ENCODE results near the gene MAP3K20. TPM values are rescaled to one million over a fixed set of nuclear protein-coding genes. Genes with fewer than 3 reads are reported as not detected.

Gene MAP3K20
- total and polyA plus RNA-seq, 2 of the 8 experiments (the other 6 are each of a cell fraction or from before 2014, with no cell fraction given), result 3.1 to 11.1 TPM

DNA sequence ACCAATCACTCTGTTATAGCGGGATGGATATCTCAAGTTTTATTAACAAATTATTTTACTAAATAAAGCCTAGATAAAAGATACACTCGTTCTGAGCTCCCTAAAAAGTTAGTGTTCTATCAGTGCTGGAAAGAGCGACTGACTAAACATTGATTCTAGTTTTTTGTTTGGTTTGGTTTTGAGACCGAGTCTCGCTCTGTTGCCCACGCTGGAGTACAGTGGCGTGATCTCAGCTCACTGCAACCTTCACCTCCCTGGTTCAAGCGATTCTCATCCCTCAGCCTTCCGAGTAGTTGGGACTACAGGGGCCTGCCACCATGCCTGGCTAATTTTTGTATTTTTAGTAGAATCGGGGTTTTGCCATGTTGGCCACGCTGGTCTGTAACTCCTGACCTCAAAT, 205.2 kb downstream of the MAP3K20 start (continued):
- TF ChIP-seq, protein P1, sequence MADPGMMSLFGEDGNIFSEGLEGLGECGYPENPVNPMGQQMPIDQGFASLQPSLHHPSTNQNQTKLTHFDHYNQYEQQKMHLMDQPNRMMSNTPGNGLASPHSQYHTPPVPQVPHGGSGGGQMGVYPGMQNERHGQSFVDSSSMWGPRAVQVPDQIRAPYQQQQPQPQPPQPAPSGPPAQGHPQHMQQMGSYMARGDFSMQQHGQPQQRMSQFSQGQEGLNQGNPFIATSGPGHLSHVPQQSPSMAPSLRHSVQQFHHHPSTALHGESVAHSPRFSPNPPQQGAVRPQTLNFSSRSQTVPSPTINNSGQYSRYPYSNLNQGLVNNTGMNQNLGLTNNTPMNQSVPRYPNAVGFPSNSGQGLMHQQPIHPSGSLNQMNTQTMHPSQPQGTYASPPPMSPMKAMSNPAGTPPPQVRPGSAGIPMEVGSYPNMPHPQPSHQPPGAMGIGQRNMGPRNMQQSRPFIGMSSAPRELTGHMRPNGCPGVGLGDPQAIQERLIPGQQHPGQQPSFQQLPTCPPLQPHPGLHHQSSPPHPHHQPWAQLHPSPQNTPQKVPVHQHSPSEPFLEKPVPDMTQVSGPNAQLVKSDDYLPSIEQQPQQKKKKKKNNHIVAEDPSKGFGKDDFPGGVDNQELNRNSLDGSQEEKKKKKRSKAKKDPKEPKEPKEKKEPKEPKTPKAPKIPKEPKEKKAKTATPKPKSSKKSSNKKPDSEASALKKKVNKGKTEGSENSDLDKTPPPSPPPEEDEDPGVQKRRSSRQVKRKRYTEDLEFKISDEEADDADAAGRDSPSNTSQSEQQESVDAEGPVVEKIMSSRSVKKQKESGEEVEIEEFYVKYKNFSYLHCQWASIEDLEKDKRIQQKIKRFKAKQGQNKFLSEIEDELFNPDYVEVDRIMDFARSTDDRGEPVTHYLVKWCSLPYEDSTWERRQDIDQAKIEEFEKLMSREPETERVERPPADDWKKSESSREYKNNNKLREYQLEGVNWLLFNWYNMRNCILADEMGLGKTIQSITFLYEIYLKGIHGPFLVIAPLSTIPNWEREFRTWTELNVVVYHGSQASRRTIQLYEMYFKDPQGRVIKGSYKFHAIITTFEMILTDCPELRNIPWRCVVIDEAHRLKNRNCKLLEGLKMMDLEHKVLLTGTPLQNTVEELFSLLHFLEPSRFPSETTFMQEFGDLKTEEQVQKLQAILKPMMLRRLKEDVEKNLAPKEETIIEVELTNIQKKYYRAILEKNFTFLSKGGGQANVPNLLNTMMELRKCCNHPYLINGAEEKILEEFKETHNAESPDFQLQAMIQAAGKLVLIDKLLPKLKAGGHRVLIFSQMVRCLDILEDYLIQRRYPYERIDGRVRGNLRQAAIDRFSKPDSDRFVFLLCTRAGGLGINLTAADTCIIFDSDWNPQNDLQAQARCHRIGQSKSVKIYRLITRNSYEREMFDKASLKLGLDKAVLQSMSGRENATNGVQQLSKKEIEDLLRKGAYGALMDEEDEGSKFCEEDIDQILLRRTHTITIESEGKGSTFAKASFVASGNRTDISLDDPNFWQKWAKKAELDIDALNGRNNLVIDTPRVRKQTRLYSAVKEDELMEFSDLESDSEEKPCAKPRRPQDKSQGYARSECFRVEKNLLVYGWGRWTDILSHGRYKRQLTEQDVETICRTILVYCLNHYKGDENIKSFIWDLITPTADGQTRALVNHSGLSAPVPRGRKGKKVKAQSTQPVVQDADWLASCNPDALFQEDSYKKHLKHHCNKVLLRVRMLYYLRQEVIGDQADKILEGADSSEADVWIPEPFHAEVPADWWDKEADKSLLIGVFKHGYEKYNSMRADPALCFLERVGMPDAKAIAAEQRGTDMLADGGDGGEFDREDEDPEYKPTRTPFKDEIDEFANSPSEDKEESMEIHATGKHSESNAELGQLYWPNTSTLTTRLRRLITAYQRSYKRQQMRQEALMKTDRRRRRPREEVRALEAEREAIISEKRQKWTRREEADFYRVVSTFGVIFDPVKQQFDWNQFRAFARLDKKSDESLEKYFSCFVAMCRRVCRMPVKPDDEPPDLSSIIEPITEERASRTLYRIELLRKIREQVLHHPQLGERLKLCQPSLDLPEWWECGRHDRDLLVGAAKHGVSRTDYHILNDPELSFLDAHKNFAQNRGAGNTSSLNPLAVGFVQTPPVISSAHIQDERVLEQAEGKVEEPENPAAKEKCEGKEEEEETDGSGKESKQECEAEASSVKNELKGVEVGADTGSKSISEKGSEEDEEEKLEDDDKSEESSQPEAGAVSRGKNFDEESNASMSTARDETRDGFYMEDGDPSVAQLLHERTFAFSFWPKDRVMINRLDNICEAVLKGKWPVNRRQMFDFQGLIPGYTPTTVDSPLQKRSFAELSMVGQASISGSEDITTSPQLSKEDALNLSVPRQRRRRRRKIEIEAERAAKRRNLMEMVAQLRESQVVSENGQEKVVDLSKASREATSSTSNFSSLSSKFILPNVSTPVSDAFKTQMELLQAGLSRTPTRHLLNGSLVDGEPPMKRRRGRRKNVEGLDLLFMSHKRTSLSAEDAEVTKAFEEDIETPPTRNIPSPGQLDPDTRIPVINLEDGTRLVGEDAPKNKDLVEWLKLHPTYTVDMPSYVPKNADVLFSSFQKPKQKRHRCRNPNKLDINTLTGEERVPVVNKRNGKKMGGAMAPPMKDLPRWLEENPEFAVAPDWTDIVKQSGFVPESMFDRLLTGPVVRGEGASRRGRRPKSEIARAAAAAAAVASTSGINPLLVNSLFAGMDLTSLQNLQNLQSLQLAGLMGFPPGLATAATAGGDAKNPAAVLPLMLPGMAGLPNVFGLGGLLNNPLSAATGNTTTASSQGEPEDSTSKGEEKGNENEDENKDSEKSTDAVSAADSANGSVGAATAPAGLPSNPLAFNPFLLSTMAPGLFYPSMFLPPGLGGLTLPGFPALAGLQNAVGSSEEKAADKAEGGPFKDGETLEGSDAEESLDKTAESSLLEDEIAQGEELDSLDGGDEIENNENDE (IDR thresholded peaks at IDR 0.05; ENCODE audit: insufficient replicate concordance, low read length), result no peak
- TF ChIP-seq SIN3A (conservative IDR thresholded peaks at IDR 0.05 in 1 of 2, IDR thresholded peaks at IDR 0.05 in 1 of 2; ENCODE audit: low read depth in 1 of 2, low read length in 2 of 2) (no peak), CEBPB (IDR thresholded peaks at IDR 0.05; ENCODE audit: low read depth, low read length) (no peak), CHD1 (IDR thresholded peaks at IDR 0.05; ENCODE audit: low read depth, low read length) (no peak), MAFK (IDR thresholded peaks at IDR 0.05; ENCODE audit: low read depth, low read length) (no peak)

All from H1 (cell line).